Liver (tissue), 9 donors: ENCODE measurements around the gene PLA2G4D. TPM values are rescaled to one million over a fixed set of nuclear protein-coding genes. Genes with fewer than 3 reads are reported as not detected.

Experiments
- DNase-seq: peaks from one replicate; pipeline ENCODE4 v3.0.0-alpha.2; 2017; ENCODE audit warnings: low spot score
- H3K27ac ChIP-seq, 2 donors: one replicate each; pipeline ENCODE4 v1.7.0; 2013; ENCODE audit warnings: inconsistent platforms in 2 of 2, low read length in 2 of 2, control low read depth in 1 of 2, low read depth in 1 of 2, mild to moderate bottlenecking in 1 of 2
- H3K27me3 ChIP-seq, 4 donors: one replicate each; pipeline versions ENCODE4 v1.6.1 to v1.7.0; 2013; ENCODE audit warnings: low read length in 3 of 4, inconsistent platforms in 1 of 4, mild to moderate bottlenecking in 1 of 4, moderate library complexity in 1 of 4; ENCODE audit not compliant: control insufficient read depth in 4 of 4, insufficient read depth in 4 of 4
- H3K36me3 ChIP-seq, 4 donors: one replicate each; pipeline versions ENCODE4 v1.6.1 to v1.7.0; 2013; ENCODE audit warnings: low read length in 3 of 4, mild to moderate bottlenecking in 3 of 4, low read depth in 1 of 4, moderate library complexity in 1 of 4; ENCODE audit not compliant: control insufficient read depth in 4 of 4, insufficient read depth in 3 of 4
- H3K4me1 ChIP-seq, 4 donors: one replicate each; pipeline versions ENCODE4 v1.6.1 to v1.7.0; 2013; ENCODE audit warnings: low read length in 3 of 4, mild to moderate bottlenecking in 3 of 4, moderate library complexity in 1 of 4; ENCODE audit not compliant: control insufficient read depth in 4 of 4, insufficient read depth in 4 of 4
- H3K4me3 ChIP-seq, 3 donors: one replicate each; pipeline versions ENCODE4 v1.6.1 to v1.7.0; 2013; ENCODE audit warnings: low read length in 3 of 3, control low read depth in 1 of 3, low read depth in 1 of 3, mild to moderate bottlenecking in 1 of 3
- H3K9ac ChIP-seq, 2 donors: one replicate each; pipeline ENCODE4 v1.7.0; 2013; ENCODE audit warnings: low read length in 2 of 2, mild to moderate bottlenecking in 2 of 2, moderate library complexity in 2 of 2, control low read depth in 1 of 2, low read depth in 1 of 2
- H3K9me3 ChIP-seq, 4 donors: one replicate each; pipeline versions ENCODE4 v1.6.1 to v1.7.0; 2013; ENCODE audit warnings: low read length in 3 of 4; ENCODE audit not compliant: control insufficient read depth in 4 of 4
- CTCF ChIP-seq: fragments of 150-350 bp; IDR thresholded peaks from 2 replicates; pipeline ENCODE4 v1.5.1; 2017; ENCODE audit warnings: improper control_type of control experiment, low read depth, low read length; ENCODE audit not compliant: missing input control
- FOXA1 ChIP-seq: IDR thresholded peaks from 2 replicates; pipeline ENCODE4 v1.6.1; 2016; ENCODE audit warnings: antibody characterized with exemption
- FOXA2 ChIP-seq: IDR thresholded peaks from 2 replicates; pipeline ENCODE4 v1.6.1; 2016; ENCODE audit warnings: antibody characterized with exemption
- GABPA ChIP-seq, 2 donors: IDR thresholded peaks in 1 of 2; conservative IDR thresholded peaks in 1 of 2; 2 replicates each; pipeline ENCODE4 v1.6.1; 2016; ENCODE audit warnings: antibody characterized with exemption in 2 of 2, mild to moderate bottlenecking in 1 of 2, moderate library complexity in 1 of 2
- HNF4A ChIP-seq, 2 donors: conservative IDR thresholded peaks; 2 replicates each; pipeline ENCODE4 v1.6.1; 2016; ENCODE audit warnings: antibody characterized with exemption in 2 of 2, mild to moderate bottlenecking in 2 of 2
- HNF4G ChIP-seq: IDR thresholded peaks from 2 replicates; pipeline ENCODE4 v1.6.1; 2016; ENCODE audit warnings: antibody characterized with exemption
- JUND ChIP-seq, 2 donors: IDR thresholded peaks; 2 replicates each; pipeline ENCODE4 v1.6.1; 2016; ENCODE audit warnings: antibody characterized with exemption in 2 of 2
- MAX ChIP-seq: IDR thresholded peaks from 2 replicates; pipeline ENCODE4 v1.6.1; 2016; ENCODE audit warnings: antibody characterized with exemption
- NR2F2 ChIP-seq: IDR thresholded peaks from 2 replicates; pipeline ENCODE4 v1.6.1; 2016; ENCODE audit warnings: antibody characterized with exemption
- RXRA ChIP-seq, 2 donors: IDR thresholded peaks; 2 replicates each; pipeline ENCODE4 v1.6.1; 2017 to 2018; ENCODE audit warnings: antibody characterized with exemption in 2 of 2, mild to moderate bottlenecking in 1 of 2
- SP1 ChIP-seq: IDR thresholded peaks from 2 replicates; pipeline ENCODE4 v1.6.1; 2018; ENCODE audit warnings: antibody characterized with exemption, mild to moderate bottlenecking
- TAF1 ChIP-seq: conservative IDR thresholded peaks from 2 replicates; pipeline ENCODE4 v1.6.1; 2016; ENCODE audit warnings: antibody characterized with exemption, mild to moderate bottlenecking
- YY1 ChIP-seq: IDR thresholded peaks from 2 replicates; pipeline ENCODE4 v1.6.1; 2016; ENCODE audit warnings: antibody characterized with exemption, mild to moderate bottlenecking
- ZBTB33 ChIP-seq: IDR thresholded peaks from 2 replicates; pipeline ENCODE4 v1.6.1; 2016; ENCODE audit warnings: antibody characterized with exemption
- WGBS: extraction: QIAGEN DNeasy Blood & Tissue Kit; methylation state at CpG from one replicate; pipeline ENCODE4 v1.1.7; 2013; 5-methylcytosine and 5-hydroxymethylcytosine counted together
- polyA plus RNA-seq, 2 donors: library from polyadenylated mRNA; stranded (reverse) in 1 of 2; unstranded in 1 of 2; fragments of 200-250 nt in 1 of 2; fragments of >200 nt in 1 of 2; fragmentation: Nextera tagmentation in 1 of 2; extraction: Ambion mirVana in 1 of 2; gene quantifications; one replicate each; pipeline versions ENCODE4 v1.2.1 to v1.2.3, GENCODE V29; 2013 to 2015
- total RNA-seq, 2 donors: library from RNA; depleted of rRNA; stranded (reverse); fragments of >200 nt; gene quantifications; one replicate each; pipeline ENCODE4 v1.2.3, GENCODE V29; 2014
- TF ChIP-seq, protein P1 (sequence below): IDR thresholded peaks from 2 replicates; pipeline ENCODE4 v1.6.1; 2016; ENCODE audit warnings: antibody characterized with exemption
- donor health status: healthy.
- donor health status: healthy.
- donor health status: healthy.
- donor health status: healthy.
- donor health status: healthy.

PLA2G4D gene
- total and polyA plus RNA-seq, 4 donors: not detected

GRCh38 chr15:42118650-42119445 is 24.5 kb upstream of the PLA2G4D start:
- no peak for DNase-seq

GRCh38 chr15:42111924-42112323 is 17.6 kb upstream of the PLA2G4D start:
- no peaks in the 10 kb centered on the region for H3K9me3 ChIP-seq
- no peak overlapping the region for H3K27ac ChIP-seq
- no peak overlapping the region for H3K4me3 ChIP-seq
- DNase-seq: no peak
- no peaks in the 10 kb centered on the region for H3K36me3 ChIP-seq
- H3K9ac ChIP-seq: no peak overlapping the region
- H3K27me3 ChIP-seq: no peaks in the 10 kb centered on the region
- TF ChIP-seq RXRA (IDR thresholded peaks at IDR 0.05): no peak
- TF ChIP-seq JUND (IDR thresholded peaks at IDR 0.05): no peak
- WGBS: 74% methylated on average over 4 of the region's 4 CpGs
- no peaks in the 10 kb centered on the region for H3K4me1 ChIP-seq

More at GRCh38 chr15:42118650-42119445, 24.5 kb upstream of the PLA2G4D start:
- Histone ChIP-seq H3K27me3 (no peaks in the 10 kb centered on the region), H3K9me3 (no peaks in the 10 kb centered on the region), H3K9ac (no peak overlapping the region), H3K27ac (no peak overlapping the region), H3K36me3 (no peaks in the 10 kb centered on the region), H3K4me1 (no peaks in the 10 kb centered on the region), H3K4me3 (no peak overlapping the region)
- 32% methylated on average over 10 of the region's 10 CpGs for WGBS
- no peak for TF ChIP-seq YY1
- no peak for TF ChIP-seq RXRA (IDR thresholded peaks at IDR 0.05)

GRCh38 chr15:42110367-42110766 is 16.0 kb upstream of the PLA2G4D start:
- WGBS: 72% methylated on average over 3 of the region's 3 CpGs
- Histone ChIP-seq H3K36me3 (no peaks in the 10 kb centered on the region), H3K4me1 (no peaks in the 10 kb centered on the region), H3K9me3 (no peaks in the 10 kb centered on the region), H3K27ac (no peak overlapping the region), H3K9ac (no peak overlapping the region), H3K27me3 (no peaks in the 10 kb centered on the region), H3K4me3 (no peak overlapping the region)
- no peak for DNase-seq
- no peak for TF ChIP-seq YY1
- no peak for TF ChIP-seq JUND (IDR thresholded peaks at IDR 0.05)
- TF ChIP-seq FOXA1: no peak
- no peak for TF ChIP-seq FOXA2
- TF ChIP-seq HNF4G: no peak

- TF ChIP-seq MAX (no peak), SP1 (no peak), CTCF (no peak), GABPA (IDR thresholded peaks at IDR 0.05 in 1 of 2, conservative IDR thresholded peaks at IDR 0.05 in 1 of 2) (no peak), TAF1 (no peak), FOXA1 (no peak), RXRA (IDR thresholded peaks at IDR 0.05) (no peak), JUND (IDR thresholded peaks at IDR 0.05) (no peak), ZBTB33 (no peak), NR2F2 (no peak), FOXA2 (no peak), HNF4A (conservative IDR thresholded peaks at IDR 0.05) (no peak)
- TF ChIP-seq, protein P1, sequence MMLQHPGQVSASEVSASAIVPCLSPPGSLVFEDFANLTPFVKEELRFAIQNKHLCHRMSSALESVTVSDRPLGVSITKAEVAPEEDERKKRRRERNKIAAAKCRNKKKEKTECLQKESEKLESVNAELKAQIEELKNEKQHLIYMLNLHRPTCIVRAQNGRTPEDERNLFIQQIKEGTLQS: no peak
- no peak overlapping the region for H3K9ac ChIP-seq
- H3K4me1 ChIP-seq: no peaks in the 10 kb centered on the region
- no peak overlapping the region for H3K4me3 ChIP-seq
- H3K27ac ChIP-seq: no peak overlapping the region
- DNase-seq: no peak
- no peaks in the 10 kb centered on the region for H3K27me3 ChIP-seq
- no peaks in the 10 kb centered on the region for H3K9me3 ChIP-seq
- no peaks in the 10 kb centered on the region for H3K36me3 ChIP-seq
- WGBS: 72% methylated on average over 3 of the region's 3 CpGs
These were observed 14.4 kb upstream of the PLA2G4D start for GRCh38 chr15:42108806-42109205.
